Uterus (tissue), 2 donors: ENCODE results near the gene ZDHHC11B.
"Not testable (repeated sequence)": the region's sequence is repeated elsewhere in the genome, so short reads cannot be mapped to it uniquely, and the experiment has no call there.

Experiments used
- POLR2A ChIP-seq, 2 donors: fragments of 450-650 bp; IDR thresholded peaks; one replicate each; pipeline ENCODE4 v1.6.1; 2016; ENCODE audit warnings: antibody characterized with exemption in 2 of 2, mild to moderate bottlenecking in 1 of 2, moderate library complexity in 1 of 2
- TF ChIP-seq, protein P1 (sequence below), 4 experiments: fragments of 200-600 bp in 2 of 4; fragments of 450-650 bp in 2 of 4; sonication (generic) in 2 of 4; IDR thresholded peaks; one replicate each; pipeline ENCODE4 v1.5.1; 2016 to 2019; ENCODE audit warnings: antibody characterized with exemption in 4 of 4, mild to moderate bottlenecking in 2 of 4, moderate library complexity in 1 of 4

DNA sequence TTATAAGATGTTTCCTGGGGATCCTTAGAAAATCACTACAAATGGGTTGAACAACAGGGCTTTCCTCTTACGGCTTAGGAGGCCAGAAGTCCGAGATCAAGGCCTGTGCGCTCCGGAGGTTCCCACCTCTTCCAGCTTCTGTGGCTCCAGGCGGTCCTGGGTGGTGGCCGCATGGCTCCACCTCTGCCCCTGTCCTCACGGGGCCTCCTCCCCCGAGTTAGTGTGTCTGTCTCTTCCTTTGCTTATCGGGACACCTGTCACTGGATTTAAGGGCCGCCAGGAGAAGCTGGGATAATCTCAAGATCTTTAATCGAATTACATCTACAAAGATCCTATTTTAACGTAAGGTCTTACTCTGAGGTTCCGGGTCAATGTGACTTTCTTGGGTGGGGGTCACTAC lies 89.1 kb downstream of the ZDHHC11B start:
- TF ChIP-seq, protein P1, sequence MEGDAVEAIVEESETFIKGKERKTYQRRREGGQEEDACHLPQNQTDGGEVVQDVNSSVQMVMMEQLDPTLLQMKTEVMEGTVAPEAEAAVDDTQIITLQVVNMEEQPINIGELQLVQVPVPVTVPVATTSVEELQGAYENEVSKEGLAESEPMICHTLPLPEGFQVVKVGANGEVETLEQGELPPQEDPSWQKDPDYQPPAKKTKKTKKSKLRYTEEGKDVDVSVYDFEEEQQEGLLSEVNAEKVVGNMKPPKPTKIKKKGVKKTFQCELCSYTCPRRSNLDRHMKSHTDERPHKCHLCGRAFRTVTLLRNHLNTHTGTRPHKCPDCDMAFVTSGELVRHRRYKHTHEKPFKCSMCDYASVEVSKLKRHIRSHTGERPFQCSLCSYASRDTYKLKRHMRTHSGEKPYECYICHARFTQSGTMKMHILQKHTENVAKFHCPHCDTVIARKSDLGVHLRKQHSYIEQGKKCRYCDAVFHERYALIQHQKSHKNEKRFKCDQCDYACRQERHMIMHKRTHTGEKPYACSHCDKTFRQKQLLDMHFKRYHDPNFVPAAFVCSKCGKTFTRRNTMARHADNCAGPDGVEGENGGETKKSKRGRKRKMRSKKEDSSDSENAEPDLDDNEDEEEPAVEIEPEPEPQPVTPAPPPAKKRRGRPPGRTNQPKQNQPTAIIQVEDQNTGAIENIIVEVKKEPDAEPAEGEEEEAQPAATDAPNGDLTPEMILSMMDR (IDR thresholded peaks at IDR 0.05), result not testable (repeated sequence)
- not testable (repeated sequence) for TF ChIP-seq POLR2A (IDR thresholded peaks at IDR 0.05)
